ENCODE results near the gene HNRNPA2B1. TPM values are rescaled to one million over a fixed set of nuclear protein-coding genes. Genes with fewer than 3 reads are reported as not detected.
"Not testable (repeated sequence)": the region's sequence is repeated elsewhere in the genome, so short reads cannot be mapped to it uniquely, and the experiment has no call there.

Gene HNRNPA2B1
- total and polyA plus RNA-seq, 2 donors = 186 to 496 TPM

GRCh38 chr7:26155531-26156375, 44.8 kb downstream of the HNRNPA2B1 start:
- H3K4me3 ChIP-seq (ENCODE audit: low read depth, low read length) = no peak overlapping the region
- DNase-seq (ENCODE audit: extremely low spot score) = no peak

GRCh38 chr7:26153823-26154783, 46.4 kb downstream of the HNRNPA2B1 start:
- DNase-seq (ENCODE audit: extremely low spot score) = no peak
- Histone ChIP-seq H3K27ac (ENCODE audit: low read depth) (no peak overlapping the region), H3K36me3 (ENCODE audit: insufficient read depth) (no peaks in the 10 kb centered on the region), H3K4me3 (ENCODE audit: low read depth, low read length) (no peak overlapping the region), H3K4me1 (ENCODE audit: insufficient read depth) (no peaks in the 10 kb centered on the region)
- WGBS = 60% methylated on average over 15 of the region's 15 CpGs

More at GRCh38 chr7:26155531-26156375, 44.8 kb downstream of the HNRNPA2B1 start:
- Histone ChIP-seq H3K36me3 (ENCODE audit: insufficient read depth) (no peaks in the 10 kb centered on the region), H3K4me1 (ENCODE audit: insufficient read depth) (no peaks in the 10 kb centered on the region), H3K27ac (ENCODE audit: low read depth) (no peak overlapping the region)
- 61% methylated on average over 8 of the region's 8 CpGs for WGBS

GRCh38 chr7:26153241-26153822, 47.2 kb downstream of the HNRNPA2B1 start:
- DNase-seq (ENCODE audit: extremely low spot score) = no peak
- Histone ChIP-seq H3K36me3 (ENCODE audit: insufficient read depth) (no peaks in the 10 kb centered on the region), H3K4me3 (ENCODE audit: low read depth, low read length) (peak overlapping the region; percentile 61), H3K4me1 (ENCODE audit: insufficient read depth) (no peaks in the 10 kb centered on the region), H3K27ac (ENCODE audit: low read depth) (no peak overlapping the region)
- 18% methylated on average over 18 of the region's 18 CpGs for WGBS

- not testable (repeated sequence) for H3K27ac ChIP-seq (ENCODE audit: low read depth); H3K4me1 ChIP-seq (ENCODE audit: insufficient read depth); H3K36me3 ChIP-seq (ENCODE audit: insufficient read depth); DNase-seq (ENCODE audit: extremely low spot score)
- WGBS = 3% methylated on average over 54 of the region's 54 CpGs
- peak overlapping the region; percentile 61 for H3K4me3 ChIP-seq (ENCODE audit: low read depth, low read length)
Measured at GRCh38 chr7:26152782-26153240, 47.7 kb downstream of the HNRNPA2B1 start.

- under 1% methylated on average over 95 of the region's 95 CpGs for WGBS
- Histone ChIP-seq H3K27ac (ENCODE audit: low read depth) (no peak within 1 kb of the TSS), H3K4me1 (ENCODE audit: insufficient read depth) (no peaks in the 10 kb centered on the region), H3K36me3 (ENCODE audit: insufficient read depth) (no peaks in the 10 kb centered on the region), H3K4me3 (ENCODE audit: low read depth, low read length) (peak within 1 kb of the TSS; percentile 61)
- DNase-seq (ENCODE audit: extremely low spot score) = no peak
Measured at GRCh38 chr7:26151953-26152781, 48.4 kb downstream of the HNRNPA2B1 start, which contains the start of gene NFE2L3. Gene NFE2L3 (plus strand): TSS chr7:26152198. CDS start chr7:26152499, 301 bp downstream.

GRCh38 chr7:26151650-26151952, 48.9 kb downstream of the HNRNPA2B1 start:
- 71% methylated on average over 10 of the region's 10 CpGs for WGBS
- Histone ChIP-seq H3K4me3 (ENCODE audit: low read depth, low read length) (peak overlapping the region; percentile 61), H3K36me3 (ENCODE audit: insufficient read depth) (no peaks in the 10 kb centered on the region), H3K27ac (ENCODE audit: low read depth) (no peak overlapping the region), H3K4me1 (ENCODE audit: insufficient read depth) (no peaks in the 10 kb centered on the region)
- DNase-seq (ENCODE audit: extremely low spot score) = no peak

GRCh38 chr7:26151096-26151495, 49.5 kb downstream of the HNRNPA2B1 start:
- no peak overlapping the region for H3K27ac ChIP-seq (ENCODE audit: low read depth)
- no peaks in the 10 kb centered on the region for H3K4me1 ChIP-seq (ENCODE audit: insufficient read depth)
- no peak for DNase-seq (ENCODE audit: extremely low spot score)
- H3K4me3 ChIP-seq (ENCODE audit: low read depth, low read length) = no peak overlapping the region
- no peaks in the 10 kb centered on the region for H3K36me3 ChIP-seq (ENCODE audit: insufficient read depth)
- 73% methylated on average over 5 of the region's 5 CpGs for WGBS

- no peak overlapping the region for H3K4me3 ChIP-seq (ENCODE audit: low read depth, low read length)
- H3K36me3 ChIP-seq (ENCODE audit: insufficient read depth) = no peaks in the 10 kb centered on the region
- DNase-seq (ENCODE audit: extremely low spot score) = no peak
- no peak overlapping the region for H3K27ac ChIP-seq (ENCODE audit: low read depth)
- WGBS = 99% methylated on average over 1 of the region's 1 CpG
- no peaks in the 10 kb centered on the region for H3K4me1 ChIP-seq (ENCODE audit: insufficient read depth)
Measured at GRCh38 chr7:26149391-26149977, 51.1 kb downstream of the HNRNPA2B1 start.

GRCh38 chr7:26148307-26148700, 52.2 kb downstream of the HNRNPA2B1 start:
- H3K4me3 ChIP-seq (ENCODE audit: low read depth, low read length); DNase-seq (ENCODE audit: extremely low spot score); H3K36me3 ChIP-seq (ENCODE audit: insufficient read depth); H3K27ac ChIP-seq (ENCODE audit: low read depth); H3K4me1 ChIP-seq (ENCODE audit: insufficient read depth): not testable (repeated sequence)
- WGBS = 91% methylated on average over 29 of the region's 29 CpGs

GRCh38 chr7:26147646-26148306, 52.8 kb downstream of the HNRNPA2B1 start:
- H3K36me3 ChIP-seq (ENCODE audit: insufficient read depth); H3K4me3 ChIP-seq (ENCODE audit: low read depth, low read length); DNase-seq (ENCODE audit: extremely low spot score); H3K27ac ChIP-seq (ENCODE audit: low read depth); H3K4me1 ChIP-seq (ENCODE audit: insufficient read depth): not testable (repeated sequence)
- 96% methylated on average over 43 of the region's 43 CpGs for WGBS

- DNase-seq (ENCODE audit: extremely low spot score) = no peak
- Histone ChIP-seq H3K36me3 (ENCODE audit: insufficient read depth) (no peaks in the 10 kb centered on the region), H3K4me3 (ENCODE audit: low read depth, low read length) (no peak overlapping the region), H3K27ac (ENCODE audit: low read depth) (no peak overlapping the region), H3K4me1 (ENCODE audit: insufficient read depth) (no peaks in the 10 kb centered on the region)
- 90% methylated on average over 1 of the region's 1 CpG for WGBS
Measured at GRCh38 chr7:26147030-26147429, 53.5 kb downstream of the HNRNPA2B1 start.

GRCh38 chr7:26145238-26145637, 55.3 kb downstream of the HNRNPA2B1 start:
- Histone ChIP-seq H3K4me3 (ENCODE audit: low read depth, low read length) (no peak overlapping the region), H3K36me3 (ENCODE audit: insufficient read depth) (no peaks in the 10 kb centered on the region), H3K27ac (ENCODE audit: low read depth) (no peak overlapping the region), H3K4me1 (ENCODE audit: insufficient read depth) (no peaks in the 10 kb centered on the region)
- WGBS = 78% methylated on average over 4 of the region's 4 CpGs
- DNase-seq (ENCODE audit: extremely low spot score) = no peak

Data from urinary bladder (tissue), 4 donors.